ENCODE results near the gene RSPH9. TPM values are rescaled to one million over a fixed set of nuclear protein-coding genes. Genes with fewer than 3 reads are reported as not detected.

The RSPH9 gene
- total RNA-seq, 2 donors from 2014 or later: not detected

GRCh38 chr6:43667245-43668150, 22.7 kb downstream of the RSPH9 start:
- Histone ChIP-seq H3K27ac (peak overlapping the region; percentile 27), H3K9ac (ENCODE audit: low read depth in 2 of 2, low read length in 2 of 2) (peak overlapping the region; percentile 36 to 59), H3K27me3 (no peaks in the 10 kb centered on the region), H3K9me3 (no peaks in the 10 kb centered on the region), H3K4me1 (peaks cover 17% of the 10 kb centered on the region), H3K36me3 (no peaks in the 10 kb centered on the region), H3K4me3 (no peak overlapping the region)
- TF ChIP-seq CTCF (IDR thresholded peaks at IDR 0.05): peak; percentile 96
- DNase-seq: peak; percentile 95
- intact Hi-C loops (cut with DNase I): loop anchor here (2.0 to 10.0 kb wide), 5 partner anchors 55 to 411 kb away; no protein-coding TSS in a partner anchor

- no peaks in the 10 kb centered on the region for H3K36me3 ChIP-seq
- peak overlapping the region; percentile 27 for H3K27ac ChIP-seq
- H3K9me3 ChIP-seq: no peaks in the 10 kb centered on the region
- DNase-seq: peak; percentile 79
- intact Hi-C loops (cut with DNase I): loop anchor here (5.0 to 10.0 kb wide), 4 partner anchors 54 to 266 kb away; no protein-coding TSS in a partner anchor
- peak; percentile 69 for TF ChIP-seq CTCF (IDR thresholded peaks at IDR 0.05)
- peak overlapping the region in 1 of 2 donors; percentile 59 for H3K9ac ChIP-seq (ENCODE audit: low read depth in 2 of 2, low read length in 2 of 2)
- no peak overlapping the region for H3K4me3 ChIP-seq
- H3K27me3 ChIP-seq: no peaks in the 10 kb centered on the region
- peaks cover 17% of the 10 kb centered on the region for H3K4me1 ChIP-seq
These were observed 23.6 kb downstream of the RSPH9 start for GRCh38 chr6:43668151-43669028.

GRCh38 chr6:43669050-43669921, 24.4 kb downstream of the RSPH9 start:
- H3K4me1 ChIP-seq: peaks cover 17% of the 10 kb centered on the region
- H3K27me3 ChIP-seq: no peaks in the 10 kb centered on the region
- no peaks in the 10 kb centered on the region for H3K9me3 ChIP-seq
- no peak for TF ChIP-seq CTCF (IDR thresholded peaks at IDR 0.05)
- DNase-seq: peak; percentile 43
- H3K36me3 ChIP-seq: no peaks in the 10 kb centered on the region
- H3K4me3 ChIP-seq: no peak overlapping the region
- intact Hi-C loops (cut with DNase I): loop anchor here (5.0 to 10.0 kb wide), 4 partner anchors 53 to 266 kb away; no protein-coding TSS in a partner anchor
- H3K27ac ChIP-seq: peak overlapping the region; percentile 41
- no peak overlapping the region for H3K9ac ChIP-seq (ENCODE audit: low read depth in 2 of 2, low read length in 2 of 2)

GRCh38 chr6:43669922-43670622, 25.2 kb downstream of the RSPH9 start:
- H3K27me3 ChIP-seq: no peaks in the 10 kb centered on the region
- peaks cover 3% of the 10 kb centered on the region for H3K36me3 ChIP-seq
- DNase-seq: peak; percentile 46
- intact Hi-C loops (cut with DNase I): loop anchor here (5.0 to 10.0 kb wide), 4 partner anchors 52 to 265 kb away; no protein-coding TSS in a partner anchor
- peak overlapping the region; percentile 41 for H3K27ac ChIP-seq
- TF ChIP-seq CTCF (IDR thresholded peaks at IDR 0.05): no peak
- no peaks in the 10 kb centered on the region for H3K9me3 ChIP-seq
- H3K4me3 ChIP-seq: no peak overlapping the region
- H3K9ac ChIP-seq (ENCODE audit: low read depth in 2 of 2, low read length in 2 of 2): peak overlapping the region in 1 of 2 donors; percentile 42
- peaks cover 17% of the 10 kb centered on the region for H3K4me1 ChIP-seq
